ENCODE results near the gene CEMIP2.
"Not testable (repeated sequence)": the region's sequence is repeated elsewhere in the genome, so short reads cannot be mapped to it uniquely, and the experiment has no call there.

The CEMIP2 gene

DNA sequence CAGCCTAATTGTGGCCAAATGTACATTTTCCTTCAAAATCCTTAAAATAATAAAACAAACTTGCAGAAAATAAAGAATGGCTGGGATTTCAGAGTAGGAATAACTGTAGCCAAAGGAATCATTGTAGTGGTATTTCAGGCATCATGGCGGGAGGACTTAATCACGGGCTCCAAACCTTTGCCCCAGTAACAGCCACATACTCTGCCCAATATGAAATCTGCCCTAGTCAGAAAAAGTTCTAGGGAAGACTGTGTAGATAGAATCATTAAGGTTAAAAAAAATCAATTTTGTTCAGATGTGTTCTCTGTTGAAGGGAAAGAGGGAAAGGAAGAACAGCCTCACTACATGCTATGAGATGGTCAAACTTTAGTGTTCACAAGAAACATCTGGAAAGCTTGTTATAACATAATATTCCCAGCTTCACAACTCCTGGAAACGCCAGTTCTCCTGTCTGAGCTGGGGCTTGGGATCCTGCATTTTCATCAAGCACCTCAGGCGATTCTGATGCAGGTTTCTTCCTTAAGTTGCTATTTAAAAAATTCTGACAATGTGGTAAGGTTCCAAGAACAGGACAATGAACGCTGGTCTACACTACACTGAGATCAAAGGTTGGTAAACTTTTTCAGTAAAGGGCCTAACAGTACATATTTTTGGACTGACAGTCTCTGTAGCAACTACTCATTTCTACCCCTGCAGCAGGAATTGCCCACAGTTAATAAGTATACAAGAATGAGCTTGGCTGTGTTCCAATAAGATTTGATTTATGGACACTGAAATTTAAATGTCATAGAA lies 87.9 kb downstream of the CEMIP2 start:
- no peak for DNase-seq (ENCODE audit: low read depth in 2 of 2)

DNA sequence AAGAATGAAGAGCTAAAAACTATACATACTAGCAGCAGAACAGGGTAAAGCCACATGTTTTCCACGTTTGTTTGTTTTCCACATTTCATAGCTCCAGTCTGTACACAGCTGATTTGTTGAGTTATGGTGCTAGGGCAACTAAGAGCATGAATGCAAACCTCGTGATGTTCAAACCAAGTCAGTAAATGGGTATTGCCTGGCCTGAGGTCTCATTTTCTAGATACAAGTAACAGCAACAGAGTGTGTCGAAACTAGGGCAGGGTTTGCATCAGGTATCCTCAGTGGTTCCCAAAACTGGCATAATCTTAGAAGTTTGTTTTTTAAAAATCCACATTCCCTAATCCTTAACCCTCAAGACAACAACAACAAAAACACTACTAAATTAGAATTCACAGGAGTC lies 89.3 kb downstream of the CEMIP2 start:
- no peak for DNase-seq (ENCODE audit: low read depth in 2 of 2)

DNA sequence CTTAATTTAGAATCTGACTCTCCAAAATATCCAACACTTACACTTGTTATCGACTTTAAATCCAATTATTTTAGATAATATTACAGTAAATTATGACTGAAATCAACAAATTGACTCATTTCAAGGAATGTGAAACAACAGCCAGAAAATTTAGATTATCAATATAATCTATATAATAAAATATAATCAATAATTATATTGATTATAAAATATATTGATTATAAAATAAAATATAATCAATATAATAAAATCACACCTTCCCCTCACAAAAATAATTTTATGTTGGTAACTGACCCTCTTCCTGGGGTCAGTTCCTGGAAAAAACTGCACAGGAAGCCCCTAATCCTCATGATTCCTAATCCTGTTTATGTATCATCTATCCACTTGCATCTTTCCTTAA lies 91.1 kb downstream of the CEMIP2 start:
- no peak for DNase-seq (ENCODE audit: low read depth in 2 of 2)

DNA sequence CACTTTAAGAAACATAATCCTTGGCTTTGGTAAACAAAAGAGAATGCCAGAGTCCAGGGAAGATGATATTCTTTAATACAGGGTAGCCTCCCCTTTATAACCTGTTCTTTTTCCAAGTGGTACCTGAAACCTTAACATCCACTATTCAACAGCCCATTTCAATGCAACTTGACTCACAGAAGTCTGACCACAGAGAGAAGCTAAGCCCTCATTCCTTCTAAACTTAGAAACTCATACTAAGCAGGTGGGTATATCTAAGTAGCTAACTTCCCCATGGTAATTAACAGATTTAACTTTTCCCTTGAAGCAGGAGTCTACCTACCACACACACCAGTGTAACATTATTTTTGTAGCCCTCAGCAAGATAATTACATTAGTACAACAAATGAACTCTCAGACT lies 91.9 kb downstream of the CEMIP2 start:
- no peak for DNase-seq (ENCODE audit: low read depth in 2 of 2)

DNA sequence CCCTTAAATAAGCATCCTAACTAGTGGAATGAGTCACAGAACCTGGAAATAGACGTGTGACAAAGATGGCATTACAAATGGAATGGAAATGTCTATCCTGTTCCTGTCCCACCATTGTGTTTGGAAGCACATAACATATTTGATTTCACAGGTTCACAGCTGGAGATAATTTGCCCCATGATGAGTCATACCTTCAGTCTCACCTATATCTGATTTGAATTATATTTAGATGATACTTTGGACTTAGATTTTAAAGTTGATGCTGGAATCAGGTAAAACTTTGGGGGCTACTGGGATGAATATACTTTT lies 92.5 kb downstream of the CEMIP2 start:
- DNase-seq (ENCODE audit: low read depth in 2 of 2) = no peak

DNA sequence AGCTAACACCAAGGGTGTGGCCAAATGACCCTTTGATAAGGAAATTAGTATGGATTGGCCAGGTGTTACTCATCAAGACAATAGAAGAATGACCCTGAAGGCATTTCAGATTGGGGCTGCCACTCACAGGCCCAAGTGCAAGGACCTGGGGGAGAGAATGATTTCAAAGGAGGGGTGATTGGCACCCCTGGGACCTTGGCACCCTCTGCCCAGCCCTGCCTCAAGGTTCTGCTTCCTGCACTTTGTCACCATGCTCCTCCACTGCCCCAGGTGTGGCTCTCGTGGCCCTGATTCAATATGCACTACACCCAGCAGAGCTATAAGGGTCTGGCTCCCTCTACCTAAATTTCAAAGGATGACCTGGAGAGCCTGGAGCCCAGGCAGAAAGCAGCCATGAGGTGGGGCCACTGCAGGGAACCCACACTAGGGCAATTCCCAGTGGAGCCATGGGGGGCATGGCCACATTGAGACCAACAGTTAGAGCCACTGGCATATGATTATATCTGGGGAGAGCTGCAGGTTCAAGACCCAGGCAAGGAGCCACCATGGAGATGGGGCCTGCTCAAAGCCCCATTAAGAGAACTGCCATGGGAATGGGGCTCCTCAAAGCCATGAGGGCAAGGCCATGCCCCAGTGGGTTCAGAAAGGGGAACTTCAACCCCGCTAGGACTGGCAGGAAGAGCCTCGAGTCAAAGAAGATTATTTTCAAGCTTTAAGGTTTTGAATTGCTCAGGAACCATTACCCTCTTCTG lies 93.0 kb downstream of the CEMIP2 start:
- no peak for DNase-seq (ENCODE audit: low read depth in 2 of 2)

DNA sequence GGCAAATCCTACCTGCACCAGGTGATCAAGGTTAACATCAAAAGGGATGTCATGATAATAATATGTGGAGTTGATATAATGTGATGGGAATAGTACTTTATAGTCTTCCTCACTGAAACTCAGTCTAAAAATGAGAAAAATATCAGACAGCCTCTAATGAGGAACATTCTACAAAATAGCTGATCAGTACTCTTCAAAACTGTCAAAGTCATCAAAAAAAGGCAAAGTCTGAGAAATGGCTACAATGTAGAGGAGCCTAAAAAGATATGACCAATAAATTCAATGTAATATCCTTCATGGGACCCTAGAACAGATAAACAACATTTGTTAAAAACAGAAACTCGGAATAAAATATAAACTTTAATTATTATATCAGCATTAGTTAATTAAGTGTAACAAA lies 95.7 kb downstream of the CEMIP2 start:
- DNase-seq (ENCODE audit: low read depth in 2 of 2) = no peak

DNA sequence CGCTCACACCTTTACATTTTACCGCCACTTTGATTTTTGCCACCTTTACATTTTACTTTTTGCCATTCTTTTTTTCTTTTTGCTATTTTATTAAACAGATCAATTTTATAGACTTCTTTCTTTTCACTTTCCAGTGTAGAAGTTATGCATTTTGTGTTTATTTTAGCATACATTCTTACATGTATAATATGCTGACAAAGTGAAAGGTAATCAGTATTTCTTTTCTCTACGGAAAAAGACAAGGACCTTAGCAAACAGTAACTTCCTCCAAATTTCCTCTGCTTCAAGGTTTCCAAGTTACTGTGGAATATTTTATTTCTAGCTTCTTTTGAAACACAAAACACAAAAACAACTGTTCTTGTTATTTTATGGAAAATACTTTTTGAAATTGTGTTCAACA lies 97.0 kb downstream of the CEMIP2 start:
- DNase-seq (ENCODE audit: low read depth in 2 of 2) = no peak

DNA sequence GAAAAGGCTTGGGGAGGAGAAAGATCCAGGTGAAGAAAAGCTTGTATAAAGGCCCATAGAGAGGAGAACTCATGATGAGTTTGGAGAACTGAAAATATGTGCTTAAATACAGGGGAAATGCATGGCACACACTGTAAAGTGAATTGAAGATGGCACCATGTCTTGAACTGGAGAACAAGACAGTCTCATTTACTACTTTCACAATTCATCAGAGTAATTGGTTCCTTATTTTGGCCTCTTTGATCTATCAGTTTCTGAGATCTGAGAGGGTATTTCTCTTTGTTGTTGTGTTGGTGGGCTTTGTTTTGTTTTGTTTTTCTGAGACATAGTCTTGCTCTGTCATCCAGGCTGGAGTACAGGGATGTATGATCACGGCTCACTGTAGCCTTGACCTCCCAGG lies 98.2 kb downstream of the CEMIP2 start:
- DNase-seq (ENCODE audit: low read depth in 2 of 2) = no peak

DNA sequence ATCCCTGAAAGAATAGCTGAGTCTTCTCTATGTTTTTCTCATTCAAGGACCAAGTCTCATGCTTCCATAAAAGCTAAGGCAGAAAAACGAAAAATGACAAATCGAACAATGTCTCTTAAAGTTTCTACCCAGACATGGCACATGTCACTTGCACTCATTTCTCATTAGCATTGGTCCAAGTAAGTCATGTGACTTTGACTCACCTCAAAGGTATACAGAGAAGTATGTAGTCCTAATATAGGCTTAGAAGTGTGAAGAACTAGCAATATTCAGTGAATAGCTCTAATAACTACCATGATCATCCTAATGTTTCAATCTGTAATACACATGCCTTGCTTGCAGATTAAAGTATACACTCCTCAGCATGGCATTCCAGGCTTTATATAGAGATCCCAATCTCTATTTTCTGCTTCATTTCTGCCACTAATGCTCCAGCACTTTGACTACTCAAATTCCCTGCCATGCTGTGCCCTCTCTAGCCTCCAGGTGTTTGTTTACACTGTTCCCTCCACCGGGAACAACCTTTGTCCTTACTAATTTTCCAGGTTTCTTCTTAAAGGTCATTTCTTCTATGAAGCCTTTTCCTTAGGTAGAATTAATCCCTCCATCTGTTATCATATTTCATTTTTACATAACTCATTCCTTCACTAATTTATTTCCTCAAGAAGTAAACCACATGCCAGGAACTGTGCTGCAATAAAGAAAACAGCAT lies 98.9 kb downstream of the CEMIP2 start:
- DNase-seq (ENCODE audit: low read depth in 2 of 2) = no peak

DNA sequence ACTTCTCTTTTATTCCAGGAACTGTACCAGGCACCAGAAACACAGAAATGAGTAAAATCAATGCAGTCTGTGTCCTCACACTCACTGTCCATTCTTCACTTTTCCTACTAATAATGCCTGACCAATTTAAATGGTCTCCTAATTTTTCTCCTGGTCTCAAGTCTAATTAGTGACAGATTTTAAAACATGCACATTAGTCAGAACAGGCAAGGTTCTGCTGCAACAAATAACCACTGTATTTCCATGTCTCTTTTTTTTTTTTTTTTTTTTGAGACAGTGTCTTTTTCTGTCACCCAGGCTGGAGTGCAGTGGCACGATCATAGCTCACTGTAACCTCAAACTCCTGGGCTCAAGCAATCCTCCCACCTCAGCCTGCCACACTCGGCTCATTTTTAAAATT lies 99.6 kb downstream of the CEMIP2 start:
- DNase-seq (ENCODE audit: low read depth in 2 of 2) = no peak

DNA sequence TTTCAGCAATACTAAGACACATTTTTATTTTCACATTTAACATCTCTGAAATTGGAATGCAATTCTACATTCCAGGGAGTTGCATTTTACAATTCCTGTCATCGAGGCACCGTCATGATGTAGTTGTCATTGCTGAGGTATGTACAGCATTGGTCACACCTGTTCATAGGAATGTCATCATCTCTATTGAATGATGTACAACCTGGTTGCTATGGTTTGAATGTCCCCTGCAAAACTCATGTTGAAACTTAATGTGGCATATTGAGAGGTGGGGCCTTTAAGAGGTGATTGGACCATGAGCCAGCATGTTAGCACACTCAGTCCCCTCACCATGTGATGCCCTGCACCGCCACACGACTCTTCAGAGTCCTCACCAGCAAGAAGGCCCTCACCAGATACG lies 103.1 kb downstream of the CEMIP2 start:
- DNase-seq (ENCODE audit: low read depth in 2 of 2) = no peak

DNA sequence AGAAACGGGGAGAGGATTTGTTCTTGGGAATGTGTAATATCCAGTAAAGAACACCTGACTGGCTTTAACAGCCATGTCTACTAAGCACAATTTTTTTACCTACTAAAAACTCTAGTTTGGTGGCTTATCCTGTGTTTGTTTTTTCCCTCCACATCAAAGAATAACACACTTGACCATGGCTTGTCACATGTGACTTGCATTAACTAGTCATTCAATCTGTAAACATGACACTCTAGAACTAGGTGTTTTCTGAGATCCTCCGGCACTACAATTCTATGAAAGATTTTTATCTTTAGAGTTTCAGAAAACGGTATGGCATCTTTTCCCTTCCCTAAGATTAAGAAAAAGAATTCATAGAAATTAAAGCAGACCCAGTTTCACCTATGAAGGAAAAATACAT lies 103.7 kb downstream of the CEMIP2 start:
- DNase-seq (ENCODE audit: low read depth in 2 of 2) = no peak

DNA sequence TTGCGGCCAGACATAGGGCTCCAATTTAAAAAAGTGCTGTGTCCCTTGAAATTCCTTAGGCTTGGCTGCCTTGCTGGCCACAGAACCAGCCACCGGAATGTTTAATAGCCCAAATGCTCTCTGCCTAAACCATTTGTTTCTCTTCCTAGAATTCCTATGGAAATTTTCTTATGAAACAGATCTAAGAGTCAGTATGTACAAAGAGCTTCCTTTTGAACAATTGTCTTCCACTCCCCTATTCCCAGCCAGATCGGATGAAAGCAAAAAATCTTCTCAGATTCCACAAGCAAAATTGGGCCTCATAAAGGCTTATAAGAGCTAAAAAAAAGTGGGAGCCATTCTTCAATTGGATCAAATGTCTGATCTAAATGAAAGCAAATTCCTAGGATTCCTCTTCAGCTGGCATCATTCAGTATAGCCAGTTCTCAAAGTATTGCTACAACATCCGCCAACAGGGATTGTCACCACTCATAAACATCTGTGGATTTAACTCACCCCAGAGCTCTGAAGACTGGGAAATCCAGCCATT lies 104.3 kb downstream of the CEMIP2 start:
- no peak for DNase-seq (ENCODE audit: low read depth in 2 of 2)

DNA sequence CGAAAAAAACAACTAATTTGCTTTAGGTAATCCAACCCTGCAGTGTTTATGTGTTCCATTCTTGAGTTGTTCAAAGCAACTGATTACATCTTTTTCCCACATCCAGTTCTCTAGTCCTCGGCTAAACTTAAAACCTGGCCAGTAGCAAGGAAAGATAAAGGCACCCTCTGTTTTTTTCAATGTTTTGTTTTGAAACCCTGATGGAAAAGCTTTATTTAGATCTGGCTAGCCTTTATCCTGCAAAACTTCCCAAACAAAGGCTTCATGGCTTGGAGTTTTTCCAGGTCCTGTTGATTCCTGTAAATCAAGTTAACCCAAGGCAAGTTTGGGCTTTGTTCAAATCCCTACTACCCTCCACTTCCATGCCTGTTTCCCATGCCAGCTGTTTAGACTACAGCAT lies 105.1 kb downstream of the CEMIP2 start:
- no peak for DNase-seq (ENCODE audit: low read depth in 2 of 2)

DNA sequence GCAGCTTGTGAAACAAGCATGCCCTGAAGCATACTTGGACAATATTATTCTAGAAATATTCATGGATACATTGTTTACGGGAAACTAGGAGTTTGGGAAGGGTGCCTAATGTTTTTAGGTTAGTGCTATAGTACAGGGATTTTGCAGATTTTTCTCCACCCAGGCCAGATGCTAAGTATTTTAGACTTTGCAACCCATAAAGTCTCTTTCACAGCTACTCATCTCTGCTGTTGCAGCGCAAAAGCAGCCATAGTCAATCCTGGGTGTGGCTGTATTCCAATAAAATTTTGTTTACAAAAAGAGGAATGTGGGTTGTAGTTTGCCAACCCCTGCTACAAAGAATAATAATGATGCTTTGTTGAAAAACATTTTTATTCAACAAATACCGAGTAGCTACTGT lies 106.2 kb downstream of the CEMIP2 start:
- DNase-seq (ENCODE audit: low read depth in 2 of 2) = no peak

DNA sequence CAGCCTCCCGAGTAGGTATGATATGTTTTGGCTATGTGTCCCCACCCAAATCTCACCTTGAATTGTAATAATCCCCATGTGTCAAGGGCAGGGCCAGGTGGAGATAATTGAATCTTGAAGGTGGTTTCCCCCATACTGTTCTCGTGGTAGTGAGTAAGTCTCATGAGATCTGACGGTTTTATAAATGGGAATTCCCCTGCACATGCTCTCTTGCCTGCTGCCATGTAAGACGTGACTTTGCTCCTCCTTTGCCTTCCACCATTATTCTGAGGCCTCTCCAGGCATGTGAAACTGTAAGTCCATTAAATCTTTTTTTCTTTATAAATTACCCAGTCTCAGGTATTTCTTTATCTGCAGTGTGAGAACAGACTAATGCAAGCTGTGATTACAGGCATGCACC lies 111.0 kb downstream of the CEMIP2 start:
- DNase-seq (ENCODE audit: low read depth in 2 of 2) = not testable (repeated sequence)

DNA sequence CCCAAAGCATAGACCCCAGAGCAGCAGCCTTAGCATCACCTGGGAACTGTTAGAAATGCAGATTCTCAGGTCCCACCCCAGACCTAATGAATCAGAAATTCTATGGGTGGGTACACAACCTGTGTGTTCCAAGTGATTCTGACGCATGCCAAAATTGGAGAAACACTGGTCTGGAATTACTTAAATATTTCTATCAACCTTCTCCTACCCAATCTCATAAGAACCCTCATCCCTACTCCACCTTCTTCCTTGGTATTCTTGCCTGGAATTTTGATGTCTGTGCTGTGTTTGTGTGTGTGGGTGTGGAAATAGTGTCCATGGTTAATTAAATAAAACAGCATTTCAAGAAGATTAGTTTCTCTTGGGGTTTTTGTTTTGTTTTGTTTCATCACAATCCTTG lies 111.8 kb downstream of the CEMIP2 start:
- no peak for DNase-seq (ENCODE audit: low read depth in 2 of 2)

DNA sequence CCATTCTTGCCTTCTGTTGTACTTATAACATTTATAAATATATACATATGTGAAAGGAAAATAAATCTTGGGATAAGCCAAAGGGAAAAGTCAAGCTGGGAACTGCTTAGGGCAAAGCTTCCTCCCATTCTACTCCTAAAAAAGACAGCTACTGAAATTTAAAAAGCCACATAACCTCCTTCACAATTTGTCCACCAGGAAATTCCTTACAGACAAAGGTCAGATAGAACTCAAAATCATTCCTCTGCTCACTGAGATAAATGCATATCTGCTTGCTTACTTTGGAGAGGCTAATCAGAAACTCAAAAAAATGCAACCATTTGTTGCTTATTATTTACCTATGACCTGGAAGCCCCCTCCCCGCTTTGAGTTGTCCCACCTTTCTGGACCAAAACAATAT lies 112.5 kb downstream of the CEMIP2 start:
- no peak for DNase-seq (ENCODE audit: low read depth in 2 of 2)

DNA sequence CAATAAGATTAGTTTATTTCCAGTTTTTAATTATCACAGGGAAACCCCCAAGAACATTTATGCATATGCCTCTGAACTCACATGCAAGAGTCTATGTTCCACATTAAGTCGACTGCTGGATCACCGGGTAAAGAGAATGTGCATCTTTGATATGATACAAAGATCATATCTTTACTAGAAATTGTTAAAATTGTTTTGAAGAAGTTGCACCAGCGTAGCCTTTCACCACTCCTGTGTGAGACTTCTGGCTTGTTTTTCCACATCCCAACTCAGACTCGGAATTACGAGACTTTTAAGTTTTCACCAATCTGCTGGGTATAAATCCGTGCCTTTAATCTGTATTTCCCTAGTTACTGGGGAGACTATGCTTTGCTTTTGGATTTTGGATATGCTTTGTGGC lies 113.2 kb downstream of the CEMIP2 start:
- no peak for DNase-seq (ENCODE audit: low read depth in 2 of 2)

DNA sequence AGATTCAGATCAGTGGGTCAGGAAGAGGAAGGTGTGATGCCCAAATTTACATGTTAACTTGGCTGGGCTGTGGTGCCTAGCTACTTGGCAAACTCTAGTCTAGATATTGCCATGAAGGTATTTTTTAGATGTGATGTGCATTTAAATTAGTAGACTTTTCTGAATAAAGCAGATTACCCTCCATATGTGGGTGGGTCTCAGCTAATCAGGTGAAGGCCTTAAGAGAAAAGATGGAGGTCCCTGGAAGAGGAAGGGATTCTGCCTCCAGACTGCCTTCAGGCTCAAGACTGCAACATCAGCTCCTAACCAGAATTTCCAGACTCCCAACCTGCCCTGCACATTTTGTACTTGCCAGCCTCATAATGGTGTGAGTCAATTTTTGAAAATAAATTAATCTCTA lies 115.8 kb downstream of the CEMIP2 start:
- no peak for DNase-seq (ENCODE audit: low read depth in 2 of 2)

DNA sequence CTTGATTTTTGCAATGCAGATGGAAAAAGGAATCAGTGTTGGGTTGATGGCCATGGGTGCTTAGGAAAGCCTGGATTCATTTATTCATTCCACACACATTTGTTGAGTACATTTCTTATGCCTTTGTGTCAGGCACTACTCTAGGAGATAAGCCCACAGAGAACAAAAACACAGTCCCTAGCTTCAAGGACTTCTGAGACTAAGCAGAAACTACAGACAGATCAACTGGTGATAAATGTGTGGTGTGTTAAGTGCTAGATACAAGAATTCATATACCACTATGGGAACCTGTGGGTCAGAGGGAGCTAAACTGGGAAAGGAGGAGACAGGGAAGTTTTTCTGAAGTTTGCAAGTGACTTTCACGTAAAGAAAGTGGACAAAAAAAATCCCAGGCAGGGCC lies 119.9 kb downstream of the CEMIP2 start:
- no peak for DNase-seq (ENCODE audit: low read depth in 2 of 2)

DNA sequence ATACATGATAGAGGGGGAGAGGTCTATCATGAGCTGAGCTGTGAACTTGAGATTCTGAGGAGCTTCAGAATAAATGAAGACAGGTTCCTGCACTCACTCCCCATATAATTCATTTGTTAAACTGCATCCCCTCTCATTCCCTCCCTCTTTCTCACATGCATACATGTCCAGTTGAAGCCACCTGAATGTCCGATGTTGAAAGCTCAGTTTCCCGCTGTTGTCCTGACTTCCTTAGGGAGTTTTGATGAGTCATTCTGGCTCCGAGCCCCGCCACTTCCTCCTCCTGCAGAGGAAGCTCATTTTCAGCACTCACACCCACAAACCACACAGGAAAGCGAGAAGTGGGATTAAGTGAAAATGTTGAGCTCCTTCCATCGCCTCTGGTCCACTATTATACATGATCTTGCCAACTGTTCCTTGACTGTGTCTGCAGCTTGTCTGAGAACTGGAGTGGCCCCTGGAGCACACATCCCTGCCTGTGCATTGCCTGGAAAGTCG lies 121.2 kb downstream of the CEMIP2 start:
- no peak for DNase-seq (ENCODE audit: low read depth in 2 of 2)

Data from stimulated activated CD8-positive, alpha-beta memory T cell treated with anti-CD3 and anti-CD28 coated beads, Interleukin-2, amount 100 ng/mL, for 1 hour (primary cell).